Measurements from ENCODE around the gene ELP2.
A peak's percentile ranks its signal among the peaks of the same experiment; 100 is the strongest.
"Not testable (repeated sequence)": the region's sequence is repeated elsewhere in the genome, so short reads cannot be mapped to it uniquely, and the experiment has no call there.

The ELP2 gene

DNA sequence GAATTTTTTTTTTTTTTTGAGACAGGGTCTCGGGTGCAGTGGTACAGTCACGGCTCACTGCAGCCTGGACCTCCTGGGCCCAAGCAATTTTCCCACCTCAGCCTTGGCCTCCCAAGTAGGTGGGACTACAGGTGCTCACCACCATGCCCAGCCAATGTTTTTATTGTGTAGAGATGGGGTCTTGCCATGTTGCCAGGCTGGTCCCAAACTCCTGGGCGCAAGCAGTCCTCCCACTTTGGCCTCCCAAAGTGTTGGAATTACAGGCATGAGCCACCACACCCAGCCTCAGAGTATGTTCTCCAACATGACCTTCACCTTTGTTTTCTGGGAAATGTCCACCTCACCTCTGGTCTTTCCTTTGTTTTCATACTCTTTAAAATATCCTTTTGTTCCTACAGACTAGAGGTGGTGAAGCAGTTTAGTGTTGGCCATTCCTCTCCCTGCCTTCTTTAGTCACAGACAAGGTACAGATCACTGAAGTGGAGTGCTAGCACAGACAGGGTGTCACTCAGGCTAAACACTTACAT is 38.1 kb downstream of the ELP2 start:
- DNase-seq = no peak

DNA sequence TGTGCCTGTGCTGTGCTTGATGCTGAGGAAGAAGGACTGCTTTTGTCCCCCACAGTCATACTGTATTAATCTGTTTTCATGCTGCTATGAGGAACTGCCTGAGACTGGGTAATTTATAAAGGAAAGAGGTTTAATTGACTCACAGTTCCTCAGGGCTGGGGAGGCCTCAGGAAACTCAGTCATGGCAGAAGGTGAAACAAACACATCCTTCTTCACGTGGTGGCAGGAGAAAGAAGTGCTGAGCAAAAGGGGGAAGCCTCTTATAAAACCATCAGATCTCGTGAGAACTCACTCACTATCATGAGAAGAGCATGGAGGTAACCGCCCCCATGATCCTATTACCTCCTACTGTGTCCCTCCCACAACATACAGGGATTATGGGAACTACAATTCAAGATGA is 38.6 kb downstream of the ELP2 start:
- not testable (repeated sequence) for DNase-seq

DNA sequence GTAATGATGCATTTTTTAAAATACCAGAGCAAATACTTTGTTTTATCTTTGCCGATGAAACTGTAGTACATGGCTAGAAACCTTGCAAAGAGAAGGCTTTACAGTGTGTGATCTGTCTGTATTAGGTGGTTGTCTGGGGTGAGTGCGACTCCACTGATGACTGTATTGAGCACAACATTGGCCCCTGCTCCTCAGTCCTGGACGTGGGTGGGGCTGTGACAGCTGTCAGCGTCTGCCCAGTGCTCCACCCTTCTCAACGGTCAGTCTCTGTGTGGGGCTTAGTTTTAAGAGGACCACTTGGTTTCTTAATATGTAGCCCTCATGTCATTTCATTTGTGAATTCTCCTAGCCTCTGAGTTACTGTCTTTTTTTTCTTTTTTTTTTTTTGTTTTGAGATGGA is 40.2 kb downstream of the ELP2 start:
- DNase-seq = no peak

DNA sequence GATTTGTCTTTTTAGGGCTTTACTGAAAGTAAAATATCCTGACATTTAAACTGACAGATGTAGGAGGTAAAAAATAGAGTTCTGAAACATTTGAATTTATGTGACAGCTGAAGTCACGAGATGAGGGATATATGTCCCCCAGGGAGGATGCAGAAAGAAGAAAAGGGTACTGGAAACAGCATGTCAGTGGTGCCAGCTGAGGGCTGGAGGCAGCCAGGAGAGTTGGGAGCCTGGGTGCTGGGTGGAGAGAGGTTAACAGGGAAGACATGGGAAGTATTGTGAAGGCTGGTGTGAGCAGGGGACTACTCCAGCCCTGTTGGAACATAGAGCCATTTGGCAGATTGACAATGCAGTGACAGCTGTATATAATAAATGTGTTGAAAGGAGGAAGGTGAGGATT is 45.8 kb downstream of the ELP2 start:
- no peak for DNase-seq

DNA sequence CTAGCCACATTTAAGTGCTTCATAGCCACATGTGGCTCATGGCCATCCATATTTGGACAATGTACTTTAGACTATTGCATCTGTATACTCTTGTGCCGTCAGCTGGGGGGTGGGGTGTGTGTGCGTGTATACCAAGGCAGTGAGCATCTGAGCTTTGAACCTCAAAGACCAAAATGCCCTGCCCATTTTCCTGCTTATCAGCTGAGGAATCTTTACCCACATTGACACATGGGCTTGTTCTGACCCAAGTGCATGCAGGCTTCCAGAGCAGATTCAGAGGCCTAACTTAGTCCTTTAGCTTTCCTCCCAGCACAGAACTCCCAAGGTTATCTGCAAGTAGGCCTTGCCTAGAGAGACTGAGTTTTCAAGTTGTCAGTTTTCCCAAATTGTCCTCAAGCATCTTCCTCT is 46.5 kb downstream of the ELP2 start:
- DNase-seq = no peak

DNA sequence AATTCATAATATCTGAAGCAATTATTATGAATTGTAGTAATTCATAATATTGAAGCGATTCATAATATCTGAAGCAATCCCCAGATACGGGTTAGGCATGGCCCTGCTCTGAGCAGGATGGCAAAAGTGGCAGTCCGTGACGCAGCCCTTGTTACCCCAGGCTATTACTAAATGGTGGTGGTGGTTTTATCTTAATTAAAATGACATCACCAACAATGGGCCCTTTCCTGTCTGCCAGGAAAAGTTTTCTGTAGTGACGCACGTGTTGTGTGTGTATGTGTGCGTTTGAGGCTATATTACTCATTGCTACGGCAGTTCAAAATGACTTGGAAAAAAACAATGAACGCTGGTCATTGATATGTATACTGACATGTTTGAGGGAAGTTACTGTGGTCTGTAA is 47.0 kb downstream of the ELP2 start:
- DNase-seq = no peak

DNA sequence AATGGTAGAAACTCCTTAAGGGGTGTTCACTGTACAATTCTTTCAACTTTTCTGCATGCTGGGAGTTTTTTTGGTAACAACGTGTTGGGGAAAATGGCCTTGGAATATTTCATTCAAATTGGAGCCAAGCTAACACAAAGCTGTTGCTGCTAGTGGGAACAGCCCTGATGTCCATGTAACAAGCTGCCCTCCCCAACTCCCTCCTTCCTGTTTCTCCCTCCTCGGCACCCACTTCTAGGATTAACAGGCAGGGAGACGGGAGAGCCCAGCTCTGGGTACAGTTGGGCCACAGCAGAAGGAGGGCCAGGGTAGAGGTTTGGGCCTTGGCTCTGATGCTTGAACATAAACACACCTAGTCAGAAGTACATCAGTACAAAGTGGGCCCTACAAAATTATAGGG is 48.2 kb downstream of the ELP2 start:
- no peak for DNase-seq

DNA sequence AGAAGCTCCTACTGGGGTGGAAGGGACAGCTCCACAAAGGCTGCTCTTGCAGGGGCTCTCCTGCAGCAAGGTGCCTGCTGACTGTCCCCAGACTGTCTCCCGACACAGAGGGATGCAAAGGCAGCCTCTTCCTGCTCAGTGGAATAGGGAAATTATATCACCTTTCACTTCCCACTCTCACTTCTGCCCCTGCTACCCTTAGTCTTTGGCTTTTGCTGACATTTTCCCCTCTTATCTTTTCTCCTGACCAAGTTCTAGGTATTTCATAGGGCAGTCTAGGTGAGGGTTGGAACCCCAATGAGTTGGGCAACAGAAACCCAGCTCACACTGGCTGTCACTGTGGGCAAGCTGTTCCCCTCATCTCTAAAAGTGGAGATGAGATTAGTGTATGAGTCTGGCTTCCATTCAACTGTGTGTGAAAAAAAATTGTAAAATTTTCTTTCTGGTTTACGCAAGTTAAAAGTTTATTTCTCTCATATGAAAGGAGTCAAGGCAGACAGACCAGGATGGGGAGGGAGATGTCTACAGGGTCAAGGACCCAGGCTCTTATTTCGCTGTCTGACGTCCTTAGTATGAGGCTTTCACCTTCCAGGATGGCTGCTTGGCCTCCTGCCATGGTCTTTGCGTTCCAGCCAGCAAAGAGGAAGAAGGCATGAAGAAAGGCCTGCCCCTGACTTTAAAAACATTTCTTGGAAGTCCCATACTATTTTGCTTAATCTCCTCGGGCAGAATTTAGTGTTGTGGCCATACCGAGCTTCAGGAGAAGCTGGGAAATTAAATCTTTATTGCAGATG is 50.1 kb downstream of the ELP2 start:
- DNase-seq = no peak

DNA sequence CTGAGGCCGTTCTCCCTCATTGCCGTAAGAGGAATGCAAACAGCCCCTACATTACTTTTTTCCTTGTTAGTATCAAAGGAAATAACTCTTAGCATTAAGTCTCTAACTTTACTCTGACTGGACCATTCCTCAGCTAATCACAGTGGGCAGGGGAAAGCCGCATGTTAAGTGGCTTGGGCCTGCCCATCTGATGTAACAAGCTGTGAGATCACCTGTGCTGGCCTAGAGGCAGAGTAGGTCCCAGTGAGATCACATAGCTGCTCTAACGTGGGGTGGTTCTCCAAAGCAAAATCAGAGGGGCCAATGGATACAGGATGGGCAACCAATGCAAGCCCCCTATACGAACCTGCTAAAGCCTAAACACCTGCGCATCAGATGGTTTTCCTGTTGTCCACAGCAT is 51.7 kb downstream of the ELP2 start:
- DNase-seq = no peak

DNA sequence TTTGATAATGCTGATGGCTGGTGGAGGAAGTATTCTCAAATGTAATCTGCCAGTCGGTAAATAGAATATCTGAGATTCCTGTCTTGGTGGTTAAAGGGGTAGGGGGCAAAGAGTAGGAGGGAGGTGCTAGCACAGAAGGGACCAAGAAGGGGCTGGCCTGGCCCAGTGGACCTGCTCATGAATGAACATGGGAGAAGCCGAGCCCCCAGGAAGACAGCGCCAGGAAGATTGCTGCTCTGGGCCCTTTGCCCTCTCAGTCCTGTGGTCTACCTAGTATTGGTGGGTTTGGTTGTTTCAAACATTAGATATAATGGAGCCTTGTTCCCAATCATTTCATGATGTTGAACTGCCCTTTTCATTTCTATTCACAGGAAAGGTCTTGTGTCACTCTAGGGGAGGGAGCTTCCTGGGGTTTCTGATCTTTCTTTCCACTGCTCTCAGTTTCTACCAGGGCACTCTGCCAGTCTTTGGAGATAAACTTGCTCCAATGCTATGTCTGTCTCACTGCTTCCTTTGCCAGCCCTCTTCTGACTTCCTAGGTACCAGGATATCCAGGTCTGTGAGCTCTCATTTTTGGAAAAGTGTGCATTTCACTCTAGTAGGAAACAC is 52.3 kb downstream of the ELP2 start:
- DNase-seq = no peak

DNA sequence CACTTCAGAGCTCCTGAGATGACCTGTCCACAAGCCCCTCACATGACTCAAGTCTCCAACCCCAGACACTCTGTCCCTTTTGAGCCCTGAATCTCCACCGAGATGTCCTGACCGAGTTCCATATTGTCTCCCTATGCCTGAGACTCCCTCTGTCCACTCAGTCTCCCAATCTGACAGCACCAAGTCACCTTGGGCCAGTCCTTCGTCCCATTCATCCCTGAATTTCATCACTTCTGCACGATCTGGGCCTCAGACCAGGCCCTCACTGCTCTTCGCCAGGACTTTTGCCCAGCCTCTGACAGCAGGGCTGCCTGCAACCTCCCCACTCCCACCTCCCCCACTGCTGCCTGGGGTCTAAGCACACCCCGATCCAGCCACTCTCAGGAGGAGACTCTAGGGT is 53.3 kb downstream of the ELP2 start:
- DNase-seq = no peak

DNA sequence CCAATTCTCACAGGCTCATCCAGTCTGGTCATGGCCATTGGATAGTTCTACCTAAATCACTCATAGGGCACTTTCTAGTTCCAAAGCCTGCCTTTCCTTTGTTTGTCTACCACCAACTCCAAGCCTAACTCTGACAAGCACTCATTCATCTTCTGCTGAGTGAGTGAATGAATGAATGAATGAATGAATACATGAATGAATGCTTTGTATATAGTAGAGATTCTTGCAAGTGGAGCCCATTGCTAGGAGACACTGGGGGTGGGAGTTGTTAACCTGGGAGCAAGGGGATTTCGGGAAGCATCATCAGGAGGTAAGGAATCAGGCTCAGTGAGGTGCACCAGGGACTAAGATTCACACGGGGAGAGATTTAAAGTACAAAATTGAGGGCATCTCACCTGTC is 54.3 kb downstream of the ELP2 start:
- DNase-seq = no peak

DNA sequence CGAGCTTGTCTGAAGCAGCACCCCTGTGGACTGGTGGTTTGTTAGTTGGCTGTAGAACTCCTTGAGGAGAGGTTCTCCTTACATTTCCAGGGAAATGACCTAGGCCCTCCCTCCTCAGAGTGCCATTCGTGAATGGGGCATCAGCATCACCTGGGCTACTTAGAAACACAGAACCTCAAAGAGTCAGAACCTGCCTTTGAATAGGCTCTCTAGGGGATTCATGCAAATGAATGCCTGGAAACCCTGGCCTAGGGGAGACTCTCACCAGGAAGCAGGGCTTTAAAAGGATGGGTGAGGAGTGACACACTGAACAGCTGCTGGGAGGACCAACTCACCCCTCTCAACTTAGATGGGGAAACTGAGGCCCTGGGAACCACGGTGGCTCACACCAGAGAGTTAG is 55.5 kb downstream of the ELP2 start:
- no peak for DNase-seq

DNA sequence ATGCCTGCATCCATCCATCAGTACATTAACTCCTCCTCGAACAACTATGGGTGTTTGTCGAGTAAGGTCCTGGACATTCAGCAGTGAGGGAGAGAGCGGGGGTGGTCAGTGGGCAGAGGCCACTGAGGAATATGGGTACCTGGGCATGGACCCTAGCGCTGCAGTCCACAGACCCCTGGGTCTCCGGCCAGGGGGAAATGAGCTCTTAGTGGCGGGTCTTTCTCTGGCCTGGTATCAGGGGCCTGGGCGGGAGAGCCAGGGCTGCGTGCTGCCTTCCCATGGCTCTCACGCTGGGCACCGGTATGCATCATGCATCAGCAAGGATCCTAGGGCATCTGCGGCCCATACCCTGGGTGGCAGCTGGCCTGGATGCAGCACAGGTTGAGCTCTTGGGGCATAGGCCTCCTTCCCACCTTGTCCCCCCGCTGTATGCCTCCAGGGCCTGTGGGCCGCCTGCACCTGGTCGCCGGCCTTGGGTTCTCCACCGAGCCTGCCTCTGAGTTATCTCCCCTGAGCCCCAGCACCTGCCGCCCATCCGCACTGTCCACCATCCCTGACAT is 56.3 kb downstream of the ELP2 start:
- DNase-seq = no peak

DNA sequence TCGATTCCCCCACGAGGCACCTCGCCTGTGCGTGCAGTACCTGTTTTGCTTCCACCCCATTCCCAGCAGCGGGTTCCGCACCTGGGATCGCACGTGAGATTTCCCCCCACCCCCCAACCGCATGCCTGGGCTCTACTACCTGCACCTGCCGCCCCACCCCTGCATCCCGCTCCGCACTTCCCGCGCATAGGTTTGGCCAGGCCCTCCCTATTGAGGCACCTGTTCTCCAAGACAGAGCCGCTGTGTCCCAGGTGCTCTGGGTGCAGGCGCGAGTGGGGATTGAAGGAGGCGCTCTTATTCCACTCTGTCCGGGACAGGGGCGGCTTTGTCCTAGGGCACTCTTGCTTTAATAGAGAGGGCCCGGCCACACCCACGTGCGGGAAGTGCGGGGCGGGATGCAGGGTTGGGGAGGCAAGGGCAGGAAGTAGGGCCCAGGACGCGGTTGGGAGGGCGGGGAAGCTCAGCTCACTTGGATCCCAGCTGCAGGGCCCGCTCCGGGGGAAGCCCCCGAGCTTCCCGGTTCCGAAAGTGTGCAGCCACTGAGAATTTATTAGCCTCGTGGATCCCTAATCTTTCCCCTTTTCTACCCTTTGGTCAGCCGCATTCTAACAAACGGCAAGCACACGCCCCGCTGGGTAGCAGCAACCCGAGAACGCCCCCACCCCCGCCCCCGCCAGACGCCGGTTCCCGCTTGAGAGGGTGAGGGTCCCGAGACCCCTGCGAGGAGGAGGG is 56.9 kb downstream of the ELP2 start:
- DNase-seq = peak in 2 of 6 experiments; percentile 2 to 6

DNA sequence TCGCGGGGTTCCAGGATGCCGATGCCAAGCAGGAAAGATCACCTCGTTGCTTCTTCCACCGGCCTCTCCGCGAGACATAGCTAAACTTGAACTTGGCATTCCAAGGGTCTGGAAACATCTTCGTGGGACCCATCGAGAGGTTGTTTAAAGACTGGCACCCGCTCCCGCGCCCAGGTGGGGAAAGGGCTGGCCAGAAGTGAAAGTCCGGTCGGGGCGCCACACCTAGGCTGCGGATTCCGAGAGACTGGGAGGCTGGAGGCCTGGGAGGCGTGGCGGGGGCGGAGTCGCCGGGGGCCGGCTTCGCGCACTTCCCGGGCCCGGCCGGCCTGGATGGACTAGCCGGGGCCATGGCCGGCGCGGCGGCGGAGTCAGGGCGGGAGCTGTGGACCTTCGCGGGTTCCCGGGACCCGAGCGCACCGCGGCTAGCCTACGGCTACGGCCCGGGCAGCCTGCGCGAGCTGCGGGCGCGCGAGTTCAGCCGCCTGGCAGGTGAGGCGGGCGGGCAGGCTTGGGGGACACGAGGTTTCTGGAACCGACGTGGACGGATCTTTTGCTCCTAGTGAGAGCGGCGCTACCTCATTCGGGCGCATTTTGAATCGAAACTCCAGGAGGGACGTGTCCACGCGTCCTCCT is 57.6 kb downstream of the ELP2 start, which contains the start of gene MOCOS:
TSS of gene MOCOS (plus strand) at position 305 of the 633 bp plus-strand sequence. CDS start at position 348, 43 bp downstream.
- DNase-seq = peak in 5 of 6 experiments; percentile 2 to 38 (median 25)

DNA sequence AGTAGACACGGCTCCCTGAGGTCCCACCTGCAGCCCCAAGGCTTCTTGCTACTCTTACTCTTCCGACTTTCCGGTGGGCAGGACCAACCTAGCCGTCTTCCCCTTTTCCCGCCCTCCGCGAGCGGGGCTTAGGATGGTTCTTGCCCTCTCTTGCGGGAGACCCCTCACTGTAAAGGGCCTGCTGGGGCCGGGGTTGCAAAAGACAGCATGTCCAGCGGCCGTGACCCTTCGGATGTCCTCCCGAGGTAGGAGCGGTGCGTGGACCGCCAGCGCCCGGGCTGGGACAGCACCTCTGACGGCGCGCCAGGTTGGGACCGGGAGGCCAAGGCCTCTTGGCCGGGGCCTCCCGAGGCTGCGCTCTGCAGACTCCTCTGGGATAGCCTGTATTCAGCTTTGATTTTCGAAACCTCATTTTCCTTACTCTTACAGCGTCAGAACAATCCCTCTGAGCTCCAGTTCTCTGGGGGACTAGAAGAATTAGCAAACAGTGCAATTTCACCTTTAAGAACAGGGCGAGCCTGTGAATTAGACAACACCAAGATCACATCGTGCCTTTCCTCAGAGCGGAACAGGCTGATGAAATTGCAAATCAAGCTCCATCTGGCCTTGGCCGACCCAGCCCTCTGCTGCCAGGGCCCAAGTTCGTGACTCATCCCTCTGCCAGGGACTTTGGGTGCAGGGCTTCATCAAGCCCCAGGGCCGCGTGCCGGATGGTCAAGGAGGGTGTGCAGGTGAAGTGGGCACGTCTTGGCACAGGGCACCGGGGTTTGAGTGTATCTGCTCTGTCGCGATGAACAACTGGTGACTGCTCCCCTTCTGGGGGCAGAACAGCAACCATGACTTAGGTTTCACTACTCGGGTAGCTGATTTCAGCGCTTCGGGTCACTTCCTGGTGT is 58.4 kb downstream of the ELP2 start:
- no peak for DNase-seq

DNA sequence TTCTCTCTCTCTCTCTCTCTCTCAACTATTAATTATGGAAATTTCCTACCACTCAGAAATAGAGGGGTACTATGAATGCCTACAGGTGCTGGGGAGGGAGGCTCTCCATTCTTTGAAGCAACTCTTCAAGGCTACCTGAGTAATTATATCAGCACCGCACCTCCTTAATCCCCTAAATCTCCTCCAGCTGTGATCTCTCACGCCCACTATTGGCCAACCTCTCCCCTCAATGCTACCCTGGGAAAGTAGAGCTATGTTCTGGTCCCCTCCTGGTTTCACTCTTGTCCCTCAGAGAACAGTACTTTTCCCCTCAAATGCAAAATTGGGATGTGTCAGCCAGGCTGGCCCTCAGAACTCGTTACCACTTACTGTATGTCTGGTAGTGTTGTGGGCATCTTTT is 59.2 kb downstream of the ELP2 start:
- no peak for DNase-seq

DNA sequence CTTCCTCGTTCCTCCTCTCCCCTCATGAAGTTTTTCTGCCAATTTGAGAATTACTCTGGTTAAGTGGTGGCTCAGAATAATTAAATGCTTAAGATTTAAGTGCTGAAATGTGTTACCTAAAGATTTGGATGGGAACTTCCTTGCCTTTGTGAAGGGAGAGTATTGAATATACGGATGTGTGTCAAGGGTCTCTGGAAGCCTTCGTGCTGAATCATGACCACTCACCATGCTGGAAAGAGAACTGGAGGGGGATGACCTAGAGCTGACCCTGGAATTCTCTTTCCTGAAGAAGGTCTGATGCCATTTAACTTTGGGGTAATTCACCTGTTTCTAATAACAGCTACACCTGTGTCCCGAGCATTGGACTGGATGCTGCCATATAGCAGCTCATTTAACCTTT is 59.8 kb downstream of the ELP2 start:
- no peak for DNase-seq

DNA sequence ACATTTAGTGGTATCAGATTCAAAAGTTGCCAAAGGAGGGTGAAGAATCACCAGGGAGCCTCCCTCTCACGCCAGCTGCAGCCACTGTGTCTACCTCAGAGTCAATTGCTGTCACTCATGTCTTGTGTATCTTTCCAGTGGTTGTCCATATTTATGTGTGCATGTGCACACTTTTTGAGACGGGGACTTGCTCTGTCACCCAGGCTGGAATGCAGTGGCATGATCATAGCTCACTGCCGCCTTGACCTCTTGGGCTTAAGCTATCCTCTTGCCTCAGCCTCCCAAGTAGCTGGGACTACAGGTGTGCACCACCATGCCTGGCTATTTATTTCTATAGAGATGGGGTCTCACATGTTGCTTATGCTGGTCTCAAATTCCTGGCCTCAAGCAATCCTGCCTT is 61.6 kb downstream of the ELP2 start:
- no peak for DNase-seq

DNA sequence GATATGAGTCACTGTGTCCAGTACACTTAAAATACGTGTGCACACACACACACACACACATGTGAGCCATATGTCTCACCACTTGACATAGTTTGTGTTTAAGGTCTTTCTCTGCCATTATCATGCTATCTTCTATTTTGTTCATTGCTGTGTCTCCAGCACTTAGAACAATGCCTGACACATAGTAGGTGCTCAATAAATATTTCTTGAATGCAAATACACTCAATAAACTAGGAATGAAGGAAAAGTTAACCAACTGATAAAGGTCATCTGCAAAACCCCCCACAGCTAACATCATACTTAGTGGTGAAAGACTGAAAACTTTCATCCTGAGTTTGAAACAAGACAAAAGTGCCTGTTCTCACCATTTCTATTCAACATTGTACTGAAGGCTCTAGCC is 62.0 kb downstream of the ELP2 start:
- DNase-seq = no peak

Data from stimulated activated naive CD4-positive, alpha-beta T cell (primary cell).